GM12892 (cell line): ENCODE results near the gene MDH1B.

ENCODE experiments used
- POLR2A ChIP-seq: IDR thresholded peaks from 2 replicates; pipeline ENCODE4 v1.6.1; 2011; ENCODE audit warnings: low read depth, low read length, control low read depth
- POLR2AphosphoS5 ChIP-seq: IDR thresholded peaks from 2 replicates; pipeline ENCODE4 v1.6.1; 2011; ENCODE audit warnings: low read depth, low read length, control low read depth

- TF ChIP-seq POLR2AphosphoS5 (no peak), POLR2A (no peak)
Observed at GRCh38 chr2:206700156-206700555, 65.0 kb downstream of the MDH1B start.
